ENCODE results near the gene TMEM218.

TMEM218 gene

GRCh38 chr11:125079151-125079877 is 32.1 kb downstream of the TMEM218 start:
- Histone ChIP-seq H3K9ac (ENCODE audit: low read depth, low read length, poor library complexity, severe bottlenecking) (no peak overlapping the region), H3K4me2 (ENCODE audit: low read depth, low read length, poor library complexity, severe bottlenecking) (no peak overlapping the region), H3K27me3 (ENCODE audit: insufficient read depth, low read length, poor library complexity, severe bottlenecking) (no peaks in the 10 kb centered on the region), H3K9me2 (replicated peaks; ENCODE audit: low read depth, low read length) (no peaks in the 10 kb centered on the region), H3K4me3 (ENCODE audit: low read length, poor library complexity, severe bottlenecking) (no peak overlapping the region), H3K79me2 (ENCODE audit: insufficient read depth, low read length) (no peaks in the 10 kb centered on the region), H4K20me1 (ENCODE audit: insufficient read depth, low read length, poor library complexity, severe bottlenecking) (no peaks in the 10 kb centered on the region), H3K9me3 (ENCODE audit: insufficient read depth, low read depth, low read length) (no peaks in the 10 kb centered on the region), H3K4me1 (ENCODE audit: insufficient read depth, low read length, poor library complexity, severe bottlenecking) (no peaks in the 10 kb centered on the region), H3K36me3 (ENCODE audit: insufficient read depth, low read length) (no peaks in the 10 kb centered on the region), H3F3A (ENCODE audit: low read depth) (no peaks in the 10 kb centered on the region), H2AFZ (ENCODE audit: low read length) (no peak overlapping the region)
- TF ChIP-seq EZH2phosphoT487 (IDR thresholded peaks at IDR 0.05; ENCODE audit: borderline replicate concordance) (no peak), CTCF (conservative IDR thresholded peaks at IDR 0.05; ENCODE audit: low read length) (no peak)

- no peaks in the 10 kb centered on the region for H3K27me3 ChIP-seq (ENCODE audit: insufficient read depth, low read length, poor library complexity, severe bottlenecking)
- H3K4me1 ChIP-seq (ENCODE audit: insufficient read depth, low read length, poor library complexity, severe bottlenecking) = no peaks in the 10 kb centered on the region
- H3F3A ChIP-seq (ENCODE audit: low read depth) = no peaks in the 10 kb centered on the region
- H3K9me2 ChIP-seq (replicated peaks; ENCODE audit: low read depth, low read length) = no peaks in the 10 kb centered on the region
- H3K4me3 ChIP-seq (ENCODE audit: low read length, poor library complexity, severe bottlenecking) = no peak overlapping the region
- no peak overlapping the region for H2AFZ ChIP-seq (ENCODE audit: low read length)
- H3K9me3 ChIP-seq (ENCODE audit: insufficient read depth, low read depth, low read length) = no peaks in the 10 kb centered on the region
- TF ChIP-seq CTCF (conservative IDR thresholded peaks at IDR 0.05; ENCODE audit: low read length) = no peak
- no peak for TF ChIP-seq EZH2phosphoT487 (IDR thresholded peaks at IDR 0.05; ENCODE audit: borderline replicate concordance)
- H3K36me3 ChIP-seq (ENCODE audit: insufficient read depth, low read length) = no peaks in the 10 kb centered on the region
- H4K20me1 ChIP-seq (ENCODE audit: insufficient read depth, low read length, poor library complexity, severe bottlenecking) = no peaks in the 10 kb centered on the region
- H3K79me2 ChIP-seq (ENCODE audit: insufficient read depth, low read length) = no peaks in the 10 kb centered on the region
- H3K4me2 ChIP-seq (ENCODE audit: low read depth, low read length, poor library complexity, severe bottlenecking) = no peak overlapping the region
- H3K9ac ChIP-seq (ENCODE audit: low read depth, low read length, poor library complexity, severe bottlenecking) = no peak overlapping the region
Observed at GRCh38 chr11:125078516-125079140, 32.8 kb downstream of the TMEM218 start.

- H3K27me3 ChIP-seq (ENCODE audit: insufficient read depth, low read length, poor library complexity, severe bottlenecking) = no peaks in the 10 kb centered on the region
- TF ChIP-seq CTCF (conservative IDR thresholded peaks at IDR 0.05; ENCODE audit: low read length) = no peak
- no peak for TF ChIP-seq EZH2phosphoT487 (IDR thresholded peaks at IDR 0.05; ENCODE audit: borderline replicate concordance)
- no peaks in the 10 kb centered on the region for H3K79me2 ChIP-seq (ENCODE audit: insufficient read depth, low read length)
- H3K9me2 ChIP-seq (replicated peaks; ENCODE audit: low read depth, low read length) = no peaks in the 10 kb centered on the region
- H3K36me3 ChIP-seq (ENCODE audit: insufficient read depth, low read length) = no peaks in the 10 kb centered on the region
- no peak overlapping the region for H3K9ac ChIP-seq (ENCODE audit: low read depth, low read length, poor library complexity, severe bottlenecking)
- H3K4me3 ChIP-seq (ENCODE audit: low read length, poor library complexity, severe bottlenecking) = no peak overlapping the region
- no peaks in the 10 kb centered on the region for H3F3A ChIP-seq (ENCODE audit: low read depth)
- H2AFZ ChIP-seq (ENCODE audit: low read length) = no peak overlapping the region
- H3K4me1 ChIP-seq (ENCODE audit: insufficient read depth, low read length, poor library complexity, severe bottlenecking) = no peaks in the 10 kb centered on the region
- no peaks in the 10 kb centered on the region for H4K20me1 ChIP-seq (ENCODE audit: insufficient read depth, low read length, poor library complexity, severe bottlenecking)
- H3K9me3 ChIP-seq (ENCODE audit: insufficient read depth, low read depth, low read length) = no peaks in the 10 kb centered on the region
- H3K4me2 ChIP-seq (ENCODE audit: low read depth, low read length, poor library complexity, severe bottlenecking) = no peak overlapping the region
Observed at GRCh38 chr11:125078016-125078415, 33.4 kb downstream of the TMEM218 start.

All from Loucy (cell line).